HUDEP-2 (cell line): Measurements from ENCODE around the gene MED13L.
A peak's percentile ranks its signal among the peaks of the same experiment; 100 is the strongest.

Source experiments
- DNase-seq, 76 experiments: peaks; one replicate each; lab custom pipeline; 2025; ENCODE audit not compliant: unreplicated experiment in 76 of 76; lab: John Stamatoyannopoulos, UW

Gene MED13L

DNA sequence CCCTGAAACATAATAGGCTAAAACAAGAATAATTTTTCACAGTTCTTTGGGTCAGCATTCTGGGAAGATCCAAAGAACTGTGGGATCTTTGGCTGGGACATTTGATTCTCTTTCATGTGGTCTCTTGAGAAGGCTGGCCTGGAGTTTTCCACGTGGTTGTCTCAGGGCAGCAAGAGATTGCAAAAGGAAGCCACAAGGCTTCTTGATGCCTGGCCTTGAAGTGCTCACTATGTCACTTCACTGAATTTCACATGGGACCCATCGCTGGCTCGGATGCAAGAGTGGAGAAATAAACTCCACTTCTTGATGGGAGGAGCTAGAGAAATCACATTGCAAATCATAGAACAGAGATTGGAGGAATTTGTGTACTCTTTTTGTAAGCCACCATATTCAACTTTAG, 343.4 kb downstream of the MED13L start:
- no peak for DNase-seq

DNA sequence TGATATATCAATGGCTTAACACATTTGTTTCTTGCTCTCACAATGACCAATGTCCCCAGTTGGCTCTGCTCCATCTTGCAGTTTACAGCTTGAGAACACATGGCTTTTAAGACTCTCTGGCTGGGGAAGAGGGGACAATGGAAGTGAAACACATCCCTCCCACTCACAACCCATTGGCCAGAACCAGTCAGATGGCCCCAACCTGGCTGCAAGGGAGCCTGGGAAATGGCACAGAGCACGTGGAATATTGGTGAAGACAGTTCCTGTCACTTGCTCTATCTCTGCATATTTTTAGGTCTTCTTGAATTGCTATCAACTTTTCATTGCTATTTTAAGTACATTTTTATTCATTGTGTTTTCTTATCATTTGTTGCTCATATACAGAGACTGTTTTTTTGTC, 345.4 kb downstream of the MED13L start:
- peak in 1 of 76 experiments; percentile 0 for DNase-seq

DNA sequence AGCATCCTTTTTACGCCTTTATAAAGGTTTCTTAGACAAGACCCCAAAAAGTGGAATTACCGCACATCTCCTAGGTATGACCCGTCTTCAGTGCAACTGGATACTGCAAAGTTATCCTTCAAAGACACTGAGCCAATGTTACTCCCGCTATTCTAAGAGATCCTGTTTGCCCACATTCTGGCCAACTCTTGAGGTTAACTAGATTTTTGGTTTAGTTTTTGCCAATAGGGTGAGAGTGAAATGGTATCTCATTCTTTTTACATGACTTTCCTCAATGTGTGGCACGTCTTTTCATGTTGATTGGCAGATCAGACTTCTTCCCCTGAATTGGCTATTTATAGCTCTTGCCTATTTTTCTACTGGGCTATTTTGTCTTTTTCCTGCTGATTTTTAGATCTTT, 347.2 kb downstream of the MED13L start:
- no peak for DNase-seq

DNA sequence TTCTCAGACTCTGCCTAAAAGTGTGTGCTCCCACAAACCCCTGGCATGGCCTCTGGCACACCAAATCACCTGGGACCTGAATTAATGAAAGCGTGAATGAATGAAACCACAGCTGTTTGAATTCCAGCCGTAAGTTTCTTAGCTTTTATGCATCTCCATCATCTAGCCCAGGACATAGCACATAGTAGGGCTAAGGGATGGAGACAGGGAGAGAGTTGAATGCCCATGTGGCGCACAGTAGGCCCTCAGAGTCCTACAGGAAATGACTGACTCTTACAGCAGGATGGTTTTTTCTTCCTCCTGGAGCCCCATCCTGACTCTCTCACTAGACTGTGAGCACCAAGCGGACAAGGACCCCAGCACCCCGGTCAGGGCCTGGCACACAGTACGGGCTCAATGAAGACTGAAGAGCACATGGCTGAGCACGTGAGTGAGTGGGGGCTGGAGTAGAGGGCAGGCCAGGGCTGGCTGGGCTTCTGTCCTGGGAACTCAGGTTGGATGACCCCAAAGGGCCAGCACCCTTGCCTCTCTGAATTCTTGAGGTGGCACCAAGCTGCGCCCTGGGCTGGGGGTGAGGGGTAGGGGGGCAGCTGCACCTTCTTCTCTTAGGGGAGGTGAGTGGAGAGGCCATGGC, 351.3 kb downstream of the MED13L start:
- DNase-seq = no peak

DNA sequence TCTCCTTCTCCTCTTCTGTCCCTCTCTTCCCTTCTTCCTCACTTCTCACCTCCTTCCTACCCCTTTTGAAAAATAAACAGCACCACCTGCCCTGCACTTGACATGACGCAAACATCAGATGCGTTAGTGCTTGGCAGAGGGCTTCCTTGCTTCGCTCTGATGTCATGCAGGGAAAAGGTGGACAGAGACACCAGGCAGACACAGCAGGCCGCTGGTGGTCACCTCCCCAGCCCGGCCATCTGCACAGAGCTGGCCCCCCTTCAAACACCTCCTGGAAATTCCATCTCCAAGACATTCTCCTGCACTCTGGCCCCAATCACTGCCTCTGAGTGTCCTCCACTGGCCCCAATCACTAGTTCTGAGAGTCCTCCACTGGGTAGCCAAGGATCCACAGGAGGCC, 353.6 kb downstream of the MED13L start:
- DNase-seq = no peak

DNA sequence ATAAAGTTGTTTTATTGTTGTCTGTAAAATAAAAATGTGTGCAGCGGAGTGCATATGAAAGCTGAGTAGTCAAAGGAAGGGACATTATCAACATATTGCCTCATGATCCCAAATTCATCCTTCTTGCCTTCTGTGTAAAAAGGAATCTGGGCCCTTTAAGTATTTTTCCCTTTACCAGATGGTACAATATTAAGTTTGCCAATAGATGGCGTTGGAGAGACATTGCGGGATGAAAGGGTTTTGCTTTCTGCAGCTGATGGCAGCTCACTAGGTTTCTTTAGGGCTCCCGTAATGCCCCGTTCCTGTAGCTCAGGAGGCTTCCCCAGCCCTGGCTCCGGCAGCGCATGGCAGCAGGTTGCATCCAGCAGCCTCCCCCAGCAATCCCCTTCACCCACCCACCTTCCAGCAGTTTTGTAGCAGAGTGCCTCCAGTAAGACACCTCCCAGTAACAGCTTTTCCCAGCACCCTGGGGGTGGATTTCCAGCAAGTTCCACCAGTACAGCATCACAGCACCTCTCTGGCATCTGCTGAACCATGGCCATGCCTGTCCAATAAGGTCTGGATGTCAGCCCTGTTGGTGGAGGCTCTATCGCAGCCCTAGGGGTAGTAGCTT, 354.4 kb downstream of the MED13L start:
- peak in 14 of 76 experiments; percentile 5 to 49 (median 13) for DNase-seq

DNA sequence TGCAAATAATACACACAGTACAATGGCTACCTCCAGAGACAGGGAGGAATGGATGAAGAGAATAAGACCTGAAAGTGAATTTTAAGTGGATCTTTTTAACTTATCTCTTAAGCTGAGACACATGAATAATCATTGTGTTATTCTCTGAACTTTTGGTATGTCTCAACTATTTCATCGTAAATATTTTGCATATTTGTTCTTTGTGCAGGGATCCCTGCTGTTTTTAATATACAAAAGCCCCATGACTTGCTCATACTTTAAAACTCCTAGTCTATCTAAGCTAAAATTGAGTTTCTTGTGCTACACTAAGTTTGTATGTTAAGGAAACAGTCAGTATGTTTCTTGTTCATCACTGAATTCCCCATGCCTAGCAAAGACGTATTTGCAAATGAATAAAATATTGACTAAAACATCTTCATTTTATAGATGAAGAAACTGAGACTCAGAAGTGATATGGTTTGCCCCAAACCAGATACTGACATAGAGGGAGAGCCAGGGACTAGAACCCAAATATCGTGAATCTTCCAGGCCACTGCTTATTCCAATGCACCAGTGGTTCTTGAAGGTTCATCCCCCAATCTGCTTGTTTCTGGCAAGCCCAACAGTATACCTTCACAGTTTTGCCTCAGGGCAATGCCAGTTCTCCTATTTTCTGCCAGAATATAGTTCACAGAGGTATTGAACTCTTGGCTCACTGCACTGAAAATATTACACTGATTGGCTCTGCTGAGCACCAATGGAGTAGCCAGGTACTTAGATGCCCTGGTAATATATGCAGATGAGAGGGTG, 356.9 kb downstream of the MED13L start:
- DNase-seq = no peak

DNA sequence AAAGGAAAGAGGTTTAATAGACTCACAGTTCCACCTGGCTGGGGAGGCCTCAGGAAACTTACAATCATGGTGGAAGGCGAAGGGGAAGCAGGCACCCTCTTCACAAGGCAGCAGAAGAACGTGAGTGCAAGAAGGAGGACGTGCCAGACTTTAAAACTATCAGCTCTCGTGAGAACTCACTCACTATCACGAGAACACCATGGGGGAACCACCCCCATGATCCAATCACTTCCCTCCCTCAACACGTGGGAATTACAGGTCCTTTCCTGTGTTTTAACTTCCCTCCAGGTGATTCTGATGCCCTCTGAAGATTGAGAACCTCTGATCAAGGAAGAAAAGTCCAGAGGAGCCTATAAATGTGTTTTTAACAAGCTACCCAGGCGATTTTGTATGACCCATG, 358.7 kb downstream of the MED13L start:
- DNase-seq = peak in 1 of 76 experiments; percentile 6

DNA sequence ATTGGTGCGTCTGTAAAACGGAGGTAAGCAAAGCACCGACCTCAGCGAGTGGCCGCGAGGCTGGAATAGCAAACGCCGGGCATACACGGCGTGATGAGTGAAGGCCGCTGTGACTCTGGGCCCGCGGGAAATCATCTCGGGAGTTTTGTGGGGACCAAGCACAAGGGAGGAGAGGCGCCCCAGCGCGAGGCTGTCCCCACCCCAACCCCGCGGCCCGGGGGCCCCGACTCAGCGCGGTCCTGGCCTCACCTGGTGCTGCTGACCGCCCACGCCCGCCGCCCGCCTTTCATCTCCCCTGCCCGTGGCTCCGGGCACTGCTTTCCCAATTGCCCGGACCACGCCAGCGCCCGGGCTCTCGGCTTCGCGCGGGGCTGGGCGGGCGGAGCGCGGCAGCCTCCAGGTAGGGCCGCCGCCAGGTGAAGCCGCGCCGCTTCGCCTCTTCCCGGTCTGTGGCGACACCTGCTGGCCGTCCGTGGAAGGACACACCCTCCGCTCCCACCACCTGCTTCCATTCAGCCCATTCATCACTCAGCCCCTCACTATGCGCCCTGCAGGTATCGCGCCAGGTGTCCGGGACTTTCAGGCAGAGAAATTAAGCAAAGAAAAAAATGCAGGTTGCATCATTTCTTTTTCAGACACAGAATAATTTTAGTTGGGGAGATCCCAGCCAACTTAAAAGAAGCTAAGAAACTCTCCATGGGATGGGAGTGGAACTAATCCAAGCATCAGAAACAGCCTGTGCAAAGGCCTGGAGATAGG, 360.4 kb downstream of the MED13L start:
- peak in 30 of 76 experiments; percentile 2 to 45 (median 18) for DNase-seq

DNA sequence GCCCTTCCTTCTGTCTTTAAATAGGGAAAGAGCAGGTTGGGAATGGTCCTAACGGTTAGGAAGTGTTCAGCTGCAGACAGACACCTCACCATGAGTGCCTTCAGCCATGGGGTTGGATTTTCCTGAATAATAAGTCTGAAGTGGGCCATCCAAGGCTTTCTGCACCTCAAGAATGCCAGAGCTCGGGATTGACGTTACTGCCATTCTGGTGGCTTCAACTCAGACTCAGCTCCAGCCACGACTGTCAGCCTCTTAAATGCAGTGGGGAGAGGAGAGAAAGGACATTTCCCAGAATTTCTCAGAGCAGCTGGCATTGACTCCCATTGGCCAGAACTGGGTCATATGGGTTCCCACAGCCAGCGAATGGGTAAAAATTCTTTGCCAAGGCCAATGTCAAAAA, 363.4 kb downstream of the MED13L start:
- DNase-seq = no peak

DNA sequence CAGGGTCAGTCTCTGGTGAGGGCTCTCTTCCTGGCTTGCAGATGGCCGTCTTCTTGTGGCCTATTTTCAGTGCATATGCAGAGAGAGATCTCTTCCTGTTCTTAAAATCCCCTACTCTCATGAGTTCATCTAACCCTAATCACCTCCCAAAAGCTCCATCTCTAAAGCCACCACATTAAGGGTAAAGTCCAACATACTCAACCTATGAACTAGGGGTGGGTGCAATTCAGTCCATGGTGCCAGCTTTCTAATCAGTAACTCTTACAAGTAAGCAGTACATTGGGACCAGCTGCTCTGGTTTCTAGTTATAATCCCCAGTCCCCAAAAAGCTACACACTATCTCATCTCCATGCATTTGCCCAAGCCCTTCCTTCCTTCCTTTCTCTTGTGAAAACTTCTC, 365.1 kb downstream of the MED13L start:
- no peak for DNase-seq

DNA sequence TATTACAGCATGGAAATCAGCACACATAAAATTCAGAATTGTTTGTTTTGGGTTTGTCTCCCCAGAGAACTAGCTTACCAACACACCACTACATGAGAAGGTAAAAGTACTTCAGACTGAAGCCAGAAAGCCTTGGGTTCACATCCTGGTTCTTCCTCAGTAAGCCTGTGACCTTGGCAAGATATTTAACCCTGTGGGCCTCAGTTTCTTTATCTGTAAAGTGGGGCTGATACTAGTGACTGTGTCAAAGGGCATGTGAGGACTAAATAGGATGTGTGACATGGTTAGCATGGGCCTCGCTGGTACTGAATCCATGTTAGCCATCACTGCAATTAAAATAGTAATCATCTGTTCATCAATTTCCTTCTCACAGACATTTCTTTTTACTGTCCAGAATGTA, 366.1 kb downstream of the MED13L start:
- no peak for DNase-seq

DNA sequence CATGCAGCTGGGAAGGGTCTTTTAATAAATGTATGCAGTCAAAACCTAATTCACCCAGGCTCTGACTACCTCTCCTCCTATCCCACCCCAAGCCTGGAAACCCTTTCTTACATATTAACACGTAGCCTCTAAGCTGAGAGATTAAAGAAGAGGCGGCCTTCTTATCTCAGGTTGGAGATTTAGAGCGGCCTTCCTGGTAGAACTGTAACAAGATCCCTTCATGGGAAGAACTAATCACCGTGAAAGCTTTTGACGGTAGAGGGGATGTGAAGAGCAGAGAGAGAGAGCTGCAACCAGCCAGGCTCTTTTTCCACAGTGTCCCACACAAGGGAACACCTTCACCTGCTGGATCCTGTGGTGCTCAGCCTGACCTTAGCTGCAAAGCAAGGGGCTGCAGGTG, 367.4 kb downstream of the MED13L start:
- DNase-seq = no peak
